Lung (tissue), 12 donors: ENCODE results near the gene MITF. TPM values are rescaled to one million over a fixed set of nuclear protein-coding genes. Genes with fewer than 3 reads are reported as not detected.

Experiments
- ATAC-seq: fragments of 200-7000 bp; cut with Tn5 transposase; one replicate; pipeline ENCODE4 v1.9.1; 2020; ENCODE audit warnings: moderate number of reproducible peaks; ENCODE audit not compliant: insufficient read depth, low FRiP score
- DNase-seq, 3 donors: peaks; one replicate each; pipeline ENCODE4 v3.0.0-alpha.2; 2013 to 2017
- H3K27ac ChIP-seq, 2 donors: one replicate each; pipeline ENCODE4 v1.5.1; 2013; ENCODE audit warnings: mild to moderate bottlenecking in 2 of 2, moderate library complexity in 2 of 2, control low read depth in 1 of 2, inconsistent platforms in 1 of 2, low read depth in 1 of 2, low read length in 1 of 2
- H3K27me3 ChIP-seq, 3 donors: one replicate each; pipeline ENCODE4 v1.5.1; 2013; ENCODE audit warnings: low read length in 2 of 3; ENCODE audit not compliant: control insufficient read depth in 3 of 3, insufficient read depth in 3 of 3
- H3K36me3 ChIP-seq, 4 donors: one replicate each; pipeline ENCODE4 v1.5.1; 2013; ENCODE audit warnings: low read length in 4 of 4, mild to moderate bottlenecking in 1 of 4, moderate library complexity in 1 of 4; ENCODE audit not compliant: control insufficient read depth in 4 of 4, insufficient read depth in 4 of 4
- H3K4me1 ChIP-seq, 5 donors: one replicate each; pipeline ENCODE4 v1.5.1; 2013; ENCODE audit warnings: low read length in 5 of 5, mild to moderate bottlenecking in 2 of 5, moderate library complexity in 1 of 5; ENCODE audit not compliant: control insufficient read depth in 5 of 5, insufficient read depth in 5 of 5
- H3K4me3 ChIP-seq: one replicate; pipeline ENCODE4 v1.5.1; 2013; ENCODE audit warnings: mild to moderate bottlenecking, control low read depth, moderate library complexity
- H3K9ac ChIP-seq, 2 donors: one replicate each; pipeline ENCODE4 v1.5.1; 2013; ENCODE audit warnings: low read length in 2 of 2, control low read depth in 1 of 2; ENCODE audit not compliant: insufficient read depth in 1 of 2
- H3K9me3 ChIP-seq, 4 donors: one replicate each; pipeline ENCODE4 v1.5.1; 2013; ENCODE audit warnings: low read length in 3 of 4, mild to moderate bottlenecking in 1 of 4, moderate library complexity in 1 of 4; ENCODE audit not compliant: control insufficient read depth in 4 of 4, insufficient read depth in 3 of 4
- CTCF ChIP-seq: IDR thresholded peaks from 2 replicates; pipeline ENCODE4 v1.5.1; 2012; ENCODE audit warnings: mild to moderate bottlenecking; ENCODE audit errors: control extremely low read depth, extremely low read depth
- WGBS, 2 donors: extraction: QIAGEN DNeasy Blood & Tissue Kit; methylation state at CpG; one replicate each; pipeline ENCODE4 v1.1.7; 2013; 5-methylcytosine and 5-hydroxymethylcytosine counted together
- polyA plus RNA-seq, 2 donors: library from polyadenylated mRNA; stranded (reverse); fragments of 200-250 nt; gene quantifications; one replicate each; pipeline ENCODE4 v1.2.1, GENCODE V29; 2013
- total RNA-seq, 2 donors: library from RNA; depleted of rRNA in 1 of 2; stranded (reverse); fragments of >200 nt in 1 of 2; gene quantifications; one replicate each; pipeline ENCODE4 v1.2.1, GENCODE V29; 2014 to 2021
- donor health status: control.
- donor health status: control.
- donor health status: Bipolar disorder and iron deficiency.
- donor health status: healthy.
- donor health status: DM: yes; HTN: yes; CAD: no.

MITF gene
- total and polyA plus RNA-seq, 4 donors: 5.0 to 28.0 (median 12.0) TPM

- H3K4me3 ChIP-seq: no peak overlapping the region
- no peak for TF ChIP-seq CTCF
- ATAC-seq: no peak
- H3K9me3 ChIP-seq: no peaks in the 10 kb centered on the region
- no peaks in the 10 kb centered on the region for H3K27me3 ChIP-seq
- H3K4me1 ChIP-seq: peaks cover 0 to 35% (median under 1%) of the 10 kb centered on the region in 5 donors
- DNase-seq: no peak
- H3K27ac ChIP-seq: no peak overlapping the region
- H3K9ac ChIP-seq: no peak overlapping the region
- 93 to 95% methylated on average over 5 of the region's 5 CpGs for WGBS, 2 donors
- no peaks in the 10 kb centered on the region for H3K36me3 ChIP-seq
These were observed 38.3 kb downstream of the MITF start for GRCh38 chr3:69777582-69777967.

- no peaks in the 10 kb centered on the region for H3K9me3 ChIP-seq
- no peaks in the 10 kb centered on the region for H3K27me3 ChIP-seq
- no peak overlapping the region for H3K9ac ChIP-seq
- DNase-seq (no peak), ATAC-seq (no peak)
- no peak overlapping the region for H3K4me3 ChIP-seq
- no peak for TF ChIP-seq CTCF
- H3K27ac ChIP-seq: no peak overlapping the region
- peaks cover 0 to 38% (median 11%) of the 10 kb centered on the region in 5 donors for H3K4me1 ChIP-seq
- no peaks in the 10 kb centered on the region for H3K36me3 ChIP-seq
- WGBS, 2 donors: 83 to 90% methylated on average over 4 of the region's 4 CpGs
These were observed 42.3 kb downstream of the MITF start for GRCh38 chr3:69781593-69781992.

GRCh38 chr3:69784954-69785514 lies 45.8 kb downstream of the MITF start:
- TF ChIP-seq CTCF: no peak
- Histone ChIP-seq H3K4me1 (peaks cover 2 to 40% (median 11%) of the 10 kb centered on the region in 5 donors), H3K36me3 (no peaks in the 10 kb centered on the region), H3K27me3 (no peaks in the 10 kb centered on the region), H3K9me3 (no peaks in the 10 kb centered on the region), H3K27ac (peak overlapping the region; percentile 32 to 69), H3K4me3 (no peak overlapping the region), H3K9ac (no peak overlapping the region)
- ATAC-seq: peak; percentile 83
- DNase-seq: peak; percentile 61 to 67 (median 62)
- WGBS, 2 donors: 44 to 69% methylated on average over 7 of the region's 7 CpGs
